Heart left ventricle (tissue), 13 donors: ENCODE data around the gene RPS24.
"Not testable (repeated sequence)": the region's sequence is repeated elsewhere in the genome, so short reads cannot be mapped to it uniquely, and the experiment has no call there.

Experiments used
- CTCF ChIP-seq, 12 donors: fragments of 200-600 bp; sonication (generic) in 4 of 12; IDR thresholded peaks; one replicate each; pipeline versions ENCODE4 v1.5.0 to v1.8.0; 2018 to 2022; ENCODE audit warnings: antibody characterized with exemption in 12 of 12, mild to moderate bottlenecking in 5 of 12
- POLR2A ChIP-seq, 2 donors: fragments of 450-650 bp; IDR thresholded peaks; one replicate each; pipeline ENCODE4 v1.6.1; 2017; ENCODE audit warnings: antibody characterized with exemption in 2 of 2, mild to moderate bottlenecking in 2 of 2, moderate library complexity in 2 of 2
- donor health status: ischemic (EF 13 %, LVEDD 7.1; RV severe dilation, severe dysfunction).
- donor health status: DM: no; HTN: yes; CAD: no.
- donor health status: DM: no; HTN: no; CAD: no.
- donor health status: ischemic (EF 25% LVEDD 6.9; RV normal size, moderate dysfunction).
- donor health status: ischemic (EF 25% LVEDD 5.7; RV mildly dilated, moderate dysfunction).
- donor health status: ischemic (EF 35%, LVEDD 5.7; RV mildly dilated, moderate dysfunction).
- donor health status: nonischemic (EF 11% LVEDD 7.7; RV severe dilation, severe dysfunction).
- donor health status: DM: yes; HTN: yes; CAD: no.
- donor health status: PGD.
- donor health status: ischemic (EF 29% LVEDD 5.4; RV normal size, mild dysfunction).
- donor health status: nonischemic (EF 23%, LVEDD 6.1; RV moderate dilation, normal function).

GRCh38 chr10:78075806-78076205 is 42.1 kb downstream of the RPS24 start:
- TF ChIP-seq CTCF, POLR2A (IDR thresholded peaks at IDR 0.05): not testable (repeated sequence)
